HCT116 (cell line): ENCODE measurements around the gene GSTA4. TPM values are rescaled to one million over a fixed set of nuclear protein-coding genes. Genes with fewer than 3 reads are reported as not detected.

ENCODE experiments used
- ATAC-seq: fragments of 200-7000 bp; cut with Tn5 transposase; 2 replicates; pipeline ENCODE4 v1.9.1; 2020; ENCODE audit warnings: mild to moderate bottlenecking, moderate library complexity
- BruUV-seq: library from RNA; stranded (reverse); fragments of 400-500 nt; replicated peaks from 2 replicates; lab custom pipeline; 2021; lab: Mats Ljungman, UMichigan
- CTCF ChIA-PET: fragments of 300-600 bp; sonication (Branson Sonifier 250); formaldehyde crosslinking; loops from one replicate; lab custom pipeline; 2021; ENCODE audit warnings: antibody characterized with exemption; lab: Charles Lee
- POLR2A ChIA-PET: fragments of 300-600, 350-600 bp; sonication (Branson Sonifier 250); formaldehyde crosslinking; loops from one replicate; lab custom pipeline; 2021; ENCODE audit warnings: antibody characterized with exemption; lab: Charles Lee
- RAD21 ChIA-PET, 2 experiments: fragments of 300-600 bp; sonication (Branson Sonifier 250); formaldehyde crosslinking; loops; one replicate each; lab custom pipeline; 2023; ENCODE audit warnings: low total read pairs in 2 of 2; ENCODE audit not compliant: uncharacterized antibody in 2 of 2, unreplicated experiment in 2 of 2, low non-redundant PET in 1 of 2; lab: Charles Lee
- DNase-seq: peaks from one replicate; pipeline ENCODE4 v3.0.0-alpha.2; 2010; ENCODE audit warnings: low read depth, low spot score
- H2AFZ ChIP-seq: fragments of 200-600 bp; shearing (Covaris generic), sonication (generic); 2 replicates; pipeline ENCODE4 v1.6.1; 2017; ENCODE audit warnings: low read depth, mixed run types, mixed read lengths, antibody characterized with exemption, low read length; ENCODE audit not compliant: poor library complexity, severe bottlenecking
- H3K27ac ChIP-seq: 2 replicates; pipeline ENCODE4 v1.5.1; 2012; ENCODE audit warnings: low read depth, low read length
- H3K27me3 ChIP-seq: fragments of 200-600 bp; sonication (generic); 2 replicates; pipeline ENCODE4 v1.6.1; 2016; ENCODE audit warnings: mixed run types, low read length, mixed read lengths; ENCODE audit not compliant: insufficient read depth
- H3K36me3 ChIP-seq, 2 experiments: fragments of 200-500 bp in 1 of 2; fragments of 200-600 bp in 1 of 2; sonication (Bioruptor generic) in 1 of 2; sonication (generic) in 1 of 2; 2 replicates each; pipeline versions ENCODE4 v1.5.1 to v1.6.1; 2014 to 2016; ENCODE audit warnings: low read length in 2 of 2, inconsistent platforms in 1 of 2, mixed read lengths in 1 of 2, mixed run types in 1 of 2; ENCODE audit not compliant: insufficient read depth in 2 of 2, control insufficient read depth in 1 of 2
- H3K4me1 ChIP-seq, 2 experiments: fragments of 200-600 bp in 1 of 2; sonication (generic) in 1 of 2; 2 replicates each; pipeline versions ENCODE4 v1.5.1 to v1.6.1; 2012 to 2017; ENCODE audit warnings: low read length in 2 of 2, inconsistent platforms in 1 of 2, mild to moderate bottlenecking in 1 of 2, mixed read lengths in 1 of 2, mixed run types in 1 of 2, moderate library complexity in 1 of 2; ENCODE audit not compliant: insufficient read depth in 2 of 2, control insufficient read depth in 1 of 2
- H3K4me2 ChIP-seq: fragments of 200-600 bp; sonication (generic); 2 replicates; pipeline ENCODE4 v1.6.1; 2017; ENCODE audit warnings: mixed run types, low read length, mixed read lengths
- H3K4me3 ChIP-seq, 2 experiments: fragments of 200-600 bp in 1 of 2; sonication (generic) in 1 of 2; replicated peaks in 1 of 2; 2 replicates each; pipeline ENCODE4 v1.5.1; 2011 to 2016; ENCODE audit warnings: low read length in 2 of 2, control low read depth in 1 of 2, low read depth in 1 of 2, mild to moderate bottlenecking in 1 of 2, mixed read lengths in 1 of 2, mixed run types in 1 of 2
- H3K79me2 ChIP-seq: fragments of 200-600 bp; sonication (generic); 2 replicates; pipeline ENCODE4 v1.6.1; 2017; ENCODE audit warnings: mild to moderate bottlenecking, mixed run types, low read length, moderate library complexity, mixed read lengths; ENCODE audit not compliant: insufficient read depth
- H3K9ac ChIP-seq: fragments of 200-600 bp; sonication (generic); 2 replicates; pipeline ENCODE4 v1.6.1; 2016; ENCODE audit warnings: low read length, mixed read lengths
- H3K9me2 ChIP-seq: fragments of 200-600 bp; sonication (generic), shearing (Covaris generic); 2 replicates; pipeline ENCODE4 v1.6.1; 2017; ENCODE audit warnings: mixed run types, mild to moderate bottlenecking, moderate library complexity; ENCODE audit not compliant: insufficient read depth
- H3K9me3 ChIP-seq, 2 experiments: fragments of 200-500 bp in 1 of 2; fragments of 200-600 bp in 1 of 2; sonication (Bioruptor generic) in 1 of 2; sonication (generic) in 1 of 2; 2 replicates each; pipeline ENCODE4 v1.6.1; 2014 to 2017; ENCODE audit warnings: low read length in 2 of 2, mixed read lengths in 2 of 2, inconsistent platforms in 1 of 2, low read depth in 1 of 2, mild to moderate bottlenecking in 1 of 2, mixed run types in 1 of 2, moderate library complexity in 1 of 2; ENCODE audit not compliant: control insufficient read depth in 1 of 2, insufficient read depth in 1 of 2
- H4K20me1 ChIP-seq: fragments of 200-600 bp; sonication (generic), shearing (Covaris generic); 2 replicates; pipeline ENCODE4 v1.6.1; 2017; ENCODE audit warnings: mixed run types, mild to moderate bottlenecking, moderate library complexity; ENCODE audit not compliant: insufficient read depth
- CBX3 ChIP-seq: IDR thresholded peaks from 2 replicates; pipeline ENCODE4 v1.6.1; 2012; ENCODE audit warnings: low read depth
- CTCF ChIP-seq, 3 experiments: fragments of 200-600 bp in 1 of 3; sonication (generic) in 1 of 3; IDR thresholded peaks in 2 of 3; conservative IDR thresholded peaks in 1 of 3; 2 replicates each; pipeline ENCODE4 v1.5.1; 2012 to 2017; ENCODE audit warnings: low read depth in 2 of 3, low read length in 2 of 3, antibody characterized with exemption in 1 of 3, borderline replicate concordance in 1 of 3, control low read depth in 1 of 3, mild to moderate bottlenecking in 1 of 3, mixed read lengths in 1 of 3, mixed run types in 1 of 3, moderate library complexity in 1 of 3; ENCODE audit not compliant: insufficient read depth in 1 of 3
- EGR1 ChIP-seq: IDR thresholded peaks from 2 replicates; pipeline ENCODE4 v1.6.1; 2012; ENCODE audit warnings: low read depth
- FOSL1 ChIP-seq: IDR thresholded peaks from 2 replicates; pipeline ENCODE4 v1.6.1; 2012; ENCODE audit warnings: low read depth
- JUND ChIP-seq: IDR thresholded peaks from 2 replicates; pipeline ENCODE4 v1.6.1; 2012
- POLR2A ChIP-seq: IDR thresholded peaks from 2 replicates; pipeline ENCODE4 v1.7.0; 2011; ENCODE audit warnings: borderline replicate concordance; ENCODE audit not compliant: insufficient read depth, insufficient read length; ENCODE audit errors: extremely low read depth
- POLR2AphosphoS5 ChIP-seq: IDR thresholded peaks from 2 replicates; pipeline ENCODE4 v1.6.1; 2011; ENCODE audit warnings: mild to moderate bottlenecking, low read depth, low read length, moderate library complexity
- RAD21 ChIP-seq: IDR thresholded peaks from 2 replicates; pipeline ENCODE4 v1.6.1; 2012; ENCODE audit warnings: low read depth, mild to moderate bottlenecking
- TCF7L2 ChIP-seq: IDR thresholded peaks from 2 replicates; pipeline ENCODE4 v1.7.0; 2011; ENCODE audit warnings: borderline replicate concordance, inconsistent platforms; ENCODE audit not compliant: insufficient read depth, insufficient read length; ENCODE audit errors: extremely low read depth
- YY1 ChIP-seq: IDR thresholded peaks from 2 replicates; pipeline ENCODE4 v1.6.1; 2011; ENCODE audit warnings: low read length, low read depth, moderate library complexity, mild to moderate bottlenecking; ENCODE audit not compliant: insufficient replicate concordance; ENCODE audit errors: extremely low read depth
- ZNF274 ChIP-seq: fragments of 200-500 bp; sonication (Bioruptor generic); IDR thresholded peaks from 2 replicates; pipeline ENCODE4 v1.6.1; 2014; ENCODE audit warnings: mild to moderate bottlenecking, low read depth, low read length, inconsistent platforms
- intact Hi-C: fragments of 100-400 bp; cut with micrococcal nuclease; formaldehyde crosslinking; loops from 2 replicates; pipeline ENCODE4 v1.10.0; 2022
- total RNA-seq: library from RNA; stranded (reverse); gene quantifications from one replicate; pipeline ENCODE4 v1.2.1, GENCODE V29; 2021; ENCODE audit not compliant: unreplicated experiment

The GSTA4 gene
- total RNA-seq, 1 experiment from 2014 or later = 2.2 TPM

GRCh38 chr6:53033764-53034163 lies 38.7 kb upstream of the GSTA4 start:
- H3K4me1 ChIP-seq = peaks cover 0 to 8% of the 10 kb centered on the region in 2 experiments; a peak in 2 of 4 replicates
- ChIA-PET CTCF (no interaction called here), POLR2A (no interaction called here), RAD21 (no interaction called here)
- H2AFZ ChIP-seq = no peak overlapping the region
- H3K27me3 ChIP-seq = no peaks in the 10 kb centered on the region
- DNase-seq = no peak
- no TSS peak for BruUV-seq
- no peaks in the 10 kb centered on the region for H3K9me2 ChIP-seq
- H3K36me3 ChIP-seq = no peaks in the 10 kb centered on the region
- no peaks in the 10 kb centered on the region for H3K9me3 ChIP-seq
- H3K27ac ChIP-seq = no peak overlapping the region
- TF ChIP-seq ZNF274 (no peak), YY1 (no peak), RAD21 (no peak), POLR2AphosphoS5 (no peak), TCF7L2 (no peak), JUND (no peak), EGR1 (no peak), CTCF (IDR thresholded peaks at IDR 0.05 in 2 of 3, conservative IDR thresholded peaks at IDR 0.05 in 1 of 3; ENCODE audit: borderline replicate concordance in 1 of 3, insufficient read depth in 1 of 3, low read depth in 2 of 3, low read length in 2 of 3) (no peak), FOSL1 (no peak), CBX3 (no peak), POLR2A (no peak)
- intact Hi-C loops = no loop called here
- H3K4me3 ChIP-seq = no peak overlapping the region
- H3K4me2 ChIP-seq = no peak overlapping the region
- H3K9ac ChIP-seq = no peak overlapping the region
- H3K79me2 ChIP-seq = no peaks in the 10 kb centered on the region
- no peak for ATAC-seq
- no peaks in the 10 kb centered on the region for H4K20me1 ChIP-seq
